ENCODE data around the gene YAE1.

YAE1 gene, protein sequence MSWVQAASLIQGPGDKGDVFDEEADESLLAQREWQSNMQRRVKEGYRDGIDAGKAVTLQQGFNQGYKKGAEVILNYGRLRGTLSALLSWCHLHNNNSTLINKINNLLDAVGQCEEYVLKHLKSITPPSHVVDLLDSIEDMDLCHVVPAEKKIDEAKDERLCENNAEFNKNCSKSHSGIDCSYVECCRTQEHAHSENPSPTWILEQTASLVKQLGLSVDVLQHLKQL

DNA sequence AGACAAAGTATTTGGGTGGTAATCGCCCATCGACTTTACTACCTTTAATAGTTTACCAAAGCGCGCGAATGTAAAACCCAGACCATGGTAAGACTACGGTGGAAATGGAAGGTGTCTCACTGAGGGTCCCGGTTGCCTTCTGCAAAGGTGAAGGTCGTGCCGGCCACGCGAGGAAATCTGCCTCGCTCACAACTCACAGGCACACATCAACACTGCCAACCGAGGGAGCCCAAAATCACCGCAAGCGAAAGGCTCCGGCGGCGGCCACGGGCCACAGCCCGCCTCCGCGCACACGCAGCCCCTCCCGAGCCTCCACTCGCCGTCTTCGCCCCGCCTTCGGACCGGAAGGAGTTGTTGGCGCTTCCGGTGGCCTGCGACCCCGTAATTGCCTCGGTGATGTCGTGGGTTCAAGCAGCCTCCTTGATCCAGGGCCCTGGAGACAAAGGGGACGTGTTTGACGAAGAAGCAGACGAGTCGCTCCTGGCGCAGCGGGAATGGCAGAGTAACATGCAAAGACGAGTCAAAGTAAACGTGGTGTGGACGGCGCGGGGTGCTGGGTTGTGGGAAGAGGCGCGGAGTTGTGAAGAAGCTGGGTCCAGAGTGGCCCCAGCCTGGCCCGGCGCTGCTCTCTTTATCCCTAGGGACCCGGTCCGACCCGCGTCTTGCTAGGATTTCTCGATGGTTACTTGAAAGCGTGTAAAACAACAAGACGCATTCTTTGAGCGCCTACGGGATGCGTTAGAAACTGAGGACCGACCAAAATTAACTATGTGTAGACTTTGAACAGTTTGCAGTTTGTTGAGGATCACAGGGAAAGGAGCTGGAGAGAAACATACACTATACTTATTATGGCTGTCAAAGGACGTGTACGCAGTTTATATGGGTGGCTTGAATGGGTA is at the start of gene YAE1:
YAE1 (plus strand) TSS at position 382 of the 899 bp plus-strand sequence; CDS start at position 397, 15 bp downstream.
- Histone ChIP-seq H3K36me3 (ENCODE audit: insufficient read depth) (no peaks in the 10 kb centered on the region), H4K20me1 (ENCODE audit: insufficient read depth) (no peaks in the 10 kb centered on the region), H3K4me1 (ENCODE audit: low read depth, poor library complexity, severe bottlenecking) (peaks cover 14% of the 10 kb centered on the region), H3K4me2 (peak within 1 kb of the TSS; percentile 64), H3K27me3 (ENCODE audit: insufficient read depth, low read depth) (no peaks in the 10 kb centered on the region), H2AFZ (ENCODE audit: low read depth) (peak within 1 kb of the TSS; percentile 91), H3K4me3 (IDR thresholded peaks at IDR 0.05; ENCODE audit: insufficient read depth, low read depth, low read length) (peak within 1 kb of the TSS; percentile 46), H3K9ac (peak within 1 kb of the TSS; percentile 69), H3K27ac (peak within 1 kb of the TSS; percentile 63), H3K79me2 (ENCODE audit: insufficient read depth, low read depth) (peaks cover 20% of the 10 kb centered on the region)
- no peak for TF ChIP-seq CTCF (conservative IDR thresholded peaks at IDR 0.05; ENCODE audit: low read depth, low read length)

DNA sequence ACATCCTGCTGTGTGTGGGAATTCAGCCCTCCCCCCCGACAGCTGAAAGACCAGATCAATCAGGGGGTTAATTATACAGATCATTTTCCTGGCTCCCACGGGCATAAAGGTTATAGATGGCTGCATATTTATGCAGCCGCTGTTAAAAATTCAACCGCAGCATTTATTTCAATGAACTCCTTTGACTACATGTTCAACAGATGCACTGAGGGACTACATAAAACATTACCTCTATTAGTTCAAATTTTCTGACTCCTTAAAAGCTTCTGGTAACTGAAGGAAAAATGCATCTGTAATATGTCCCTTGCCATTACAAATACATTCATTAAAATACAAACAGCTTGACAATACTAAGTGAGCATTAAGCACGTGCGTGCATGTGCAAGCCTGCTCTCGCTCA is 49.7 kb upstream of the YAE1 start:
- Histone ChIP-seq H3K4me2 (no peak overlapping the region), H2AFZ (ENCODE audit: low read depth) (no peak overlapping the region), H3K27me3 (ENCODE audit: insufficient read depth, low read depth) (no peaks in the 10 kb centered on the region), H3K4me3 (IDR thresholded peaks at IDR 0.05; ENCODE audit: insufficient read depth, low read depth, low read length) (no peak overlapping the region), H3K27ac (no peak overlapping the region), H3K9ac (no peak overlapping the region), H4K20me1 (ENCODE audit: insufficient read depth) (no peaks in the 10 kb centered on the region), H3K36me3 (ENCODE audit: insufficient read depth) (no peaks in the 10 kb centered on the region), H3K79me2 (ENCODE audit: insufficient read depth, low read depth) (no peaks in the 10 kb centered on the region), H3K4me1 (ENCODE audit: low read depth, poor library complexity, severe bottlenecking) (no peaks in the 10 kb centered on the region)
- TF ChIP-seq CTCF (conservative IDR thresholded peaks at IDR 0.05; ENCODE audit: low read depth, low read length): no peak

DNA sequence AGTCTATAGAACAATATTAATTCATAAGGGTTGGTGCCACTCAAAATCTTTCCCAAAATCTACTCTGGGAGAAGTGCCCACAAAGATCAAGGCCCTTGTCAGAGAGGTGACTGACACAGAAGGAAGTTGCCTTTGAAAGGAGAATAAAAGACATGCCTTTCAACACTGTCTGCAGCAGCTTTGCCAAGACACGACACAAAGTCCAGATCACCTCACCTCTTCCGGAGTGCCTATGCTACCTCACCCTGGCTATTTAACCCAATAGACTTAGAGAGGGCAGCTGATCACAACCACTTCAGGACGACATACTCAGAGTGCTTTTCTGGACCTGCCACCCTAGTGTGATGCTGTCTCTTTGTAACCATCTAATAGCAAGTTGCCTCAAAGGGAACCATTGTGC is 49.0 kb upstream of the YAE1 start:
- H4K20me1 ChIP-seq (ENCODE audit: insufficient read depth): no peaks in the 10 kb centered on the region
- H3K27ac ChIP-seq: no peak overlapping the region
- no peak overlapping the region for H2AFZ ChIP-seq (ENCODE audit: low read depth)
- no peaks in the 10 kb centered on the region for H3K36me3 ChIP-seq (ENCODE audit: insufficient read depth)
- no peaks in the 10 kb centered on the region for H3K27me3 ChIP-seq (ENCODE audit: insufficient read depth, low read depth)
- H3K79me2 ChIP-seq (ENCODE audit: insufficient read depth, low read depth): no peaks in the 10 kb centered on the region
- no peak overlapping the region for H3K4me3 ChIP-seq (IDR thresholded peaks at IDR 0.05; ENCODE audit: insufficient read depth, low read depth, low read length)
- no peak for TF ChIP-seq CTCF (conservative IDR thresholded peaks at IDR 0.05; ENCODE audit: low read depth, low read length)
- no peaks in the 10 kb centered on the region for H3K4me1 ChIP-seq (ENCODE audit: low read depth, poor library complexity, severe bottlenecking)
- H3K4me2 ChIP-seq: no peak overlapping the region
- H3K9ac ChIP-seq: no peak overlapping the region

GRCh38 chr7:39525926-39526325 is 40.3 kb upstream of the YAE1 start:
- Histone ChIP-seq H3K4me1 (ENCODE audit: low read depth, poor library complexity, severe bottlenecking) (no peaks in the 10 kb centered on the region), H3K4me3 (IDR thresholded peaks at IDR 0.05; ENCODE audit: insufficient read depth, low read depth, low read length) (no peak overlapping the region), H3K79me2 (ENCODE audit: insufficient read depth, low read depth) (no peaks in the 10 kb centered on the region), H3K27me3 (ENCODE audit: insufficient read depth, low read depth) (no peaks in the 10 kb centered on the region), H3K4me2 (no peak overlapping the region), H3K36me3 (ENCODE audit: insufficient read depth) (no peaks in the 10 kb centered on the region), H2AFZ (ENCODE audit: low read depth) (no peak overlapping the region), H4K20me1 (ENCODE audit: insufficient read depth) (no peaks in the 10 kb centered on the region), H3K9ac (no peak overlapping the region), H3K27ac (no peak overlapping the region)
- TF ChIP-seq CTCF (conservative IDR thresholded peaks at IDR 0.05; ENCODE audit: low read depth, low read length): no peak
